ENCODE measurements around the gene DFFB.
"Not testable (repeated sequence)": the region's sequence is repeated elsewhere in the genome, so short reads cannot be mapped to it uniquely, and the experiment has no call there.

DFFB gene, protein sequence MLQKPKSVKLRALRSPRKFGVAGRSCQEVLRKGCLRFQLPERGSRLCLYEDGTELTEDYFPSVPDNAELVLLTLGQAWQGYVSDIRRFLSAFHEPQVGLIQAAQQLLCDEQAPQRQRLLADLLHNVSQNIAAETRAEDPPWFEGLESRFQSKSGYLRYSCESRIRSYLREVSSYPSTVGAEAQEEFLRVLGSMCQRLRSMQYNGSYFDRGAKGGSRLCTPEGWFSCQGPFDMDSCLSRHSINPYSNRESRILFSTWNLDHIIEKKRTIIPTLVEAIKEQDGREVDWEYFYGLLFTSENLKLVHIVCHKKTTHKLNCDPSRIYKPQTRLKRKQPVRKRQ

DNA sequence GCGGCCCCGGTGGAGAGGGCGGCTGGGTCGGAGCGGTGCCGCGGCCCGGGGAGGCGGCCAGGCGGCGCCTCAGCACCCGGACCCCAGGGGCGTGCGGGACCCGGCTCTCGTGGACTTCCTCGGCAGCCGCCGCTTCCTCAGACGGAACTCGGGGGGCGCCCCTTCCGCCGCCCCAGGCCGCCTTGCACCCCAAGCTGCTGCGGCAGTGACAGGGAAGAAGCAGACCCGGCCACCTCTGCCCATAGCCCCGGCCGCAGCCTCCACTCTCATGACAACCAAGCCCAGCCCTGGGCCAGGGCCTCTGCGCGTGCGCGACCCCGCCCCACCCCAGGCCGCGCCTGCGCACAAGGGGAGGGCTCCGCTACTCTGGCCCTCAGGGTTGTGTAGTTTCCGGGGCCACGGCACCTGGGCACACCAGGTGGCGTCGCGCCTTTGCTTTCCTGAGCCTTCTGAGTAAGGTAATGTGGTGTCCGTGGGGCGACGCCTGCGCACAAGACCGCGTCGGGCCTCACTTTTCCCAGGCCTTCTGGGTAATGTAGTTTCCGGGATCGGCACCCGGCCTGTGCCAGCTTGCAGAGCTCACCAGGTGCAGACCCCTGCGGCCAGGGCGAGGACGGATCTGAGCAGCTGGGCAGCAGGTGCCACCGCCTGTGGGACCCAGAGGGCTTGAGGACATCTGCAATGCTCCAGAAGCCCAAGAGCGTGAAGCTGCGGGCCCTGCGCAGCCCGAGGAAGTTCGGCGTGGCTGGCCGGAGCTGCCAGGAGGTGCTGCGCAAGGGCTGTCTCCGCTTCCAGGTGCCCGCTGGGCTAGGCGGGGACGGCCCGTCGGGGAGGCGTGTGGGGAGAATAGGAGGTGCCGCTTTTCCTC lies at the start of gene DFFB, which contains the start of gene CEP104:
Gene DFFB, plus strand, starts transcription at position 554 of the 868 bp plus-strand sequence. Its CDS starts 128 bp downstream, at position 682.
Gene CEP104, minus strand, starts transcription at position 289 of the 868 bp plus-strand sequence. CDS start 4,804 bp downstream, outside the sequence.
- peak; percentile 99 for DNase-seq

DNA sequence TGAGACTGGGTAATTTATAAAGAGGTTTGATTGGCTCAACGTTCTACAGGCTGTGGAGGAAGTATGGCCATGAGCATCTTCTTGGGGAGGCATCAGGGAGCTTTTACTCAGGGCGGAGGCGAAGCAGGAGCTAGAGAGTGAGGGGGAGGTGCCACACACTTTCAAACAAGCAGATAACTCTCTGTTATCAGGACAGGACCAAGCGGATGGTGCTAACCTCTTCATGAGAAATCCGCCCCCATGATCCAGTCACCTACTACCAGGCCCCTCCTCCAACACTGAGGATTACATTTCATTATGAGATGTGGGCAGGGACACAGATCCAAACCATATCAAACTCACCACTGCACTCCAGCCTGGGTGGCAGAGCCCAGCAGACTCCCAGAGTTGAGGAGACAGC lies 49.5 kb upstream of the DFFB start:
- no peak for DNase-seq

DNA sequence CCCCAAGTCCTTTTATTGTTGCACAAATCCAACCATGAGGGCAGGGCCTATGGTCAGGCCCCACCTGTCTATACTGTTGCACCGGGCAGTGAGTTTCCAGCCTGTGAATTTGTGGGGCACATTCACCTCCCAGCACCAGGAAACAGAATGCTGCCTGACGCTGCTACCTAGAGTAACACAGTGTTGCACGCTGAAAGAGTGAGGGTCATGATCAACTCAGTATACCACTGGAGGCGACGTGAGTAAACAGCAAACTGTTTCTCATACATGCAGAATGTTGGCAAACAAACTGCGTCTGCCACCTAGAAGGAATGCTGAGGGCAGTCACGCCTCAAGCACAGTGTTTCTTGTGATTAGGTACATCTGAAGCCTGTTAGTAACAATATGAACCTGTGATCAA lies 47.6 kb upstream of the DFFB start:
- DNase-seq, result no peak

DNA sequence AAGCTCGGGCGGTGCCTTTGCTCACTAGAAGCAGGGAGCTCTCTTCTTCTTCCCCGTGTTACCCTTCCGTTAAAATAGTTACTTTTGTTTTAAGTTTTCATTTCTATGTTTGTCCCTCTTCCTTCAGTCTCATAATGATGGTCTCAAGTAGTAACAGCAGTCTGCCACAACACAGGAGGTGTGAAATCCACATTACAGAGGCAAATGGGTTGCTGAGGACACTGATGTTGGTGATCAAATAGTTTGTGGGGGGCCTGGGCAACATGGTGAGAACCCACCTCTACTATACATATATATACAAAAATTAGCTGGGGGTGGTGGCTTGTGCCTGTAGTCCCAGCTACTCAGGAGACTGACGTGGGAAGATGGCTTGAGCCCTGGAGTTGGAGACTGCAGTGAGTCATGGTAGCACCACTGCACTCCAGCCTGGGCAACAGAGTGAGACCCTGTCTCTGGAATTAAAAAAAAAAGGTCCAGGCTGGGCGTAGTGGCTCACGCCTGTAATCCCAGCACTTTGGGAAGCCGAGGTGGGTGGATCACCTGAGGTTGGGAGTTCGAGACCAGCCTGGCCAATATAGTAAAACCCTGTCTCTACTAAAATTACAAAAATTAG lies 47.0 kb upstream of the DFFB start:
- not testable (repeated sequence) for DNase-seq

DNA sequence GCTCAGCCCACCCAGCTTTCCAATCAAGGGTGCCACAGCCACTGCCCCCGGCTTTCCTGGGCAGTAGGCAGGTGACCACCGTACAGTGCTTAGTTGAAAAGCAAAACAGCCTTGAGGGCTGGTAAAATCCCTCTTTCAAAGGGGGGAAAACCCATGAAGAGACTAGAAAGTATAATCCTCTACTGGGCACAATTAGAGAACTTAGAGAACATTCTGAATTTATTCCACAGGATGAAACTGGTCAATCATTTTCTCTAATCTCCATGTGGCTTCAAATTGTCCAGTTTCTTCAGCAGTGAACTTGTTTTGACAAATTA lies 45.7 kb upstream of the DFFB start:
- no peak for DNase-seq

DNA sequence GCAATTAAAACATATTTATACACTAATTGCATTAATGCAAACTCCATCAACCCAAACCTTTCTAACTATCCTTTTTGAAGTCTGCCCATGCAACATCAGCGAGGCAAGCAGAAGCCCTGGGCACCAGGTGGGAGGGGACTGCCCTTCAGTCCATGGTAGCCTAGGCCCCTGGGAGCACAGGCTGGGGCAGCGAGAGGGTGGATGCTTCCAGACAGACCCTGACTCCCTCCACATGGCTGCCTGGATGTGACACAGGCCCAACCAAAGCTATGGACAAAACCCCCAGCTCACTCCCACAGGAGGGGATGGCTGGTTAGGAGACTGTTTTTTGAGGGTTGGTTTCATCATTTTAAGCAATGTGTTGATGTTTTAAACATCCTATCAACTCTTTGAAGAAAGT lies 43.2 kb upstream of the DFFB start:
- no peak for DNase-seq

DNA sequence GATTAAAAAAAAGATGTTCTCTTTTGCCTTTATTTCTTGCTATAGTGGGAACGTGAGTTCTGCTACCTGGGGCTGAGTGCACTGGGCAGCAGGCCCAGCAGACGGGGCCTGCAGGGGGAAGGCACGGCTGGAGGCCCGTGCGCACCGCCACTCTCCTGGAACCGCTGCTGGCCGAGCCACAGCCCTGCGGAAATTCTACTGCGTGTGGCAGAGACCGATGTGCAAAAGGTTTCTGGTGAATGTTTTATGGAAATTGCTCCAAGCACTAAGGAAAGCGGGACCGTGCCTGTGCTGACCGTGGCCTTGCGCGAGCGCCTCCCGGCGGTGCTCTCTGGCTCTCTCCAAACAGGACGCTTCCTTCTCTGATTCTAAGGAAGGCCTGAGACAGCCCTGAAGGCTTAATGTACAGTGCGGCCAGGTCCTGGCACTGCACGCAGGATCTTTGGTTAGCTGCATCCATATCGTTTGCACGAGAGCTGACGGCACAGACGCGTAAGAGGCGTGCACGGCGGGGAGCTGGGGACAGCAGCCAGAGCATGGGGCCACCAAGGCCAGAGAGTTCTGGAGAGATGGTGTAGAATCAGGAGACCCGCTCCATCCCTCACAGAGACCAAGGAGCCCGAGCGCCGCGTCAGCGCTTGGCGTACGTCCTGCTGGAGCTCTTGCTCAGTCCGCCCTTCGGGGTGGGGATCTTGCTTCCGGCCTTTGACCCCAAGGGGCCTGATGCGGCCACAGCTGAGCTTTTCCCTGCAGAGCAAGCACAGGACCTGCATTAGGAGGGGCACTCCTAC lies 42.3 kb upstream of the DFFB start:
- DNase-seq, result no peak

DNA sequence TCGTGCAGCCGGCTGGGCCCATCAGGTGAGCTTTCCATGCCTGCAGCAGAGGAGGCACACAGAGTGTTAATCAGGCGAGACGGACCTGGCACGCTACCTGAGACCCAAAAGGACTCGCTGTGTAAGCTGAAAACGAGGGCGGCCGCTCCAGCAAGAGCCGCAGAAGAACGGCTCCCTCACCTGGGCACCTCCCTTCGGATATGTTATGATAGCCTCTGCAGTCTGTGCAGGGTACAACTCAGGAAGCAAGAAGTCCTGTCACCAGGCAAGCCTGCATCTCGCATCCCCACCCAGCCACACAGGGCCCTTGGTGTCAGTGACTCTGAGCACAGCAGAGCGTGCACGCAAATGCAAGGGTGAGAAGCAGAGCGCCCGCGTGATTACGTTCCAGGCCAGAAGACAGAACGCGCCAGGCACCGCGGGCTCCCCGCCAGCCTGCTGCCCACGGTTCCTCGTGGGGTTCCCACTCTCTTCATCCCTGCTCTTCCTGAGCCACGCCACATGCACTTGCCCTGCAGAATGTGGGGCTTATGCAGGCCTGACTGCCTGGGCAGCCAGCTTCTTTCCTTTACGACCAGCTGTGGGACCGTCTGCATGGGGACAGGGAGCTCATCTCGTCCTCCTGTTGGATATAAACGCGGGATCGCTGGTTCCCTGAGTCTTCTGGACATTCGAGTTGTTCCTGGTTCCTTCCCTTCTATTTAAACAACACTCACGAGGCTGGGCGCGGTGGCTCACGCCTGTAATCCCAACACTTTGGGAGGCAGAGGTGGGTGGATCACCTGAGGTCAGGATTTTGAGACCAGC lies 40.7 kb upstream of the DFFB start:
- DNase-seq, result no peak

DNA sequence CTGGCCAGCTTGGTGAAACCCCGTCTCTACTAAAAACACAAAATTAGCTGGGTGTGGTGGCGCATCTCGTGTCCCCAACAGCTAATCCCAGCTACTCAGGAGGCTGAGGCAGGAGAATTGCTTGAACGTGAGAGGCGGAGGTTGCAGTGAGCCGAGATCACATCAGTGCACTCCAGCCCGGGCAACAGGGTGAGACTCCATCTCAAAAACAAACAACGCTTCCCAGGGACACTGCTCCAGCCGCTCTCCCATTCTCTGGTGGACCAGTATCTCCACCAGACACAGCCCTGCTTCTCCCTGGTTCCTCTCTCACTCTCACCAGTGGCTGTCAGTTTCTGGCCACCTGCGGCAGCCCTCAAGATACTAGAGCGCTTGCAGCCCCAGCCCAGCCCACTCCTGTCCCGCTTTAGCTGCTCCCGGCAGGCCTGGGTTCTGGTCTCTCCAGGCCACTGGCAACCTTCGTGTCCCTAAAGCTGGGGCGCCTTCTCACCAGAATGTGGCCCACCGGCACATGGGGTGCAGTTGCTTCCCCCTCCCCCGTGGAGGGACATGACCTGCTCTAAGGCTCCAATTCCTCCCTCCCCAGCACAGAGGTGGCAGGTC lies 40.0 kb upstream of the DFFB start:
- no peak for DNase-seq

DNA sequence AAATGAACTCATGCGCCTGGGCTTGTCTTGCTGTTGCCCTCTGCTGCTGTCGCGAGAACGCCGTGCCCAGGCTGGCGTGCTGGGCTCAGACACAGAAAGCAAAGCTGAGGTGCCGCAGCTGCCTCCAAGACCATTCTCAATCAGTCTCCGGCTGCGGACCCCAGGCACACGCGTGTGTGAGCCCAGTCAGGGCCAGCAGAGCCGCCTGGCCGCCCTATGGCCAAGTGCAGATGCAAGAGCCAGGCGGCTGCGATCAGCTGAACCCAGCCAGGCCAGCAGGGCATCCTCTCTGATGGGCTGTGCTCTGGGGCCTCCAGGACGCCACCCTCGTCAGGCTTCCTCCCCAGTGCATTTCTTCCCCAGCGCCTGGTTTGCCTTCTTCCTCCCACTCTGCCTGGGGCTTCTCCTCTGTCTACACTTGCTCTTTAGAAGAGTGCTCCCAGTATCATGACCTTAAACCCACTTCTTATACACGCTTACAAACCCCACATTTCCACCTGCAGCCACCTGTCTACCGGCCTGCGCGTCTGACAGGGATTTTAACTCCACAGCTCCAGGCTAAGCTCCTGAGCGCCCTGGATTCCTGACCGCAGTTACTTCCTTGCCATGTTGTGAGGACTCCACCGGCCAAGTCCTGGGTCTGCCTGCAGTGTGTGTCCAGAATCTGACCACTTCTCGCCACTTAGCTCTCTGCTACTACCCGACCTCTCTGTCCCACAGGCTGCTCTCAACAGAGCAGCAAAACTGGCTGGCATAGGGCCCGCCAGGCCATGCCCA lies 39.3 kb upstream of the DFFB start:
- no peak for DNase-seq

DNA sequence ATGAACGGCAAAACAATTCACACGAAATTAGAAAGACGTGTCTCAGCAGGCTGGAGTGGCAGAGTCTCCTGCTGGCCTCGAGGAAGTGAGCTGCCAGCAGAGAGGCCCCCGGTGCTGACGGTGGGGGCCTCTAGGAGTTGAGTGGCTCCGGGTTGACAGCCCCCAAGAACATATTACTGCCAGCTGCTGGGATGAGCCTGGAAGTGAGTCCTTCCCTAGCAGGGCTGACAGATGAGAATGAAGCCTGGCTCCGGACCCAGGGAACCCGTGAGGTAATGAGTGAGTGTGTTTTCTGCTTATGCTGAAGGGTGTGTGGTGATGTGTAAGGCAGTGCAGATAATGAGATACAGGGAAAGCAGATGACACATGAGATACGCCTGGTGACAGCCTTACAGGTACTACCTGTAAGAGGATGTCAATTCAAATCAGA lies 37.5 kb upstream of the DFFB start:
- DNase-seq, result no peak

DNA sequence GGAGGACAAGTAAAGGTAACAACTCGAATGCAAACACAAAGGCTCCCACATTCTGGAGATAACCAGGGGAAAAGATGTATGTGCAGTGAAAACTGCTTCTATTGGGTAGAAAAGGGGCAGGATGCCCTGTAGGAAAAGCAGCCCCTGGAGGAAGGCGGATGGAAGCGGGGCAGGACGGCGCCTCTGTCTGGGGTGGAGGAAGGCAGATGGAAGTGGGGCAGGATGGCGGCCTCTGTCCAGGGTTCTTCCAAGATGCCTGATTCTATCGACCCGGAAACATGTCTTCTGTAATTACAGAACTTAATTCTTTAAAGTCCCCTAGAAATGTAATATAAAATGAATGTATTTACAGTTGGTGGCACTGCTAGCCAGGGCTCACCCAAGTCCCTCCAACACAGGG lies 37.0 kb upstream of the DFFB start:
- no peak for DNase-seq

DNA sequence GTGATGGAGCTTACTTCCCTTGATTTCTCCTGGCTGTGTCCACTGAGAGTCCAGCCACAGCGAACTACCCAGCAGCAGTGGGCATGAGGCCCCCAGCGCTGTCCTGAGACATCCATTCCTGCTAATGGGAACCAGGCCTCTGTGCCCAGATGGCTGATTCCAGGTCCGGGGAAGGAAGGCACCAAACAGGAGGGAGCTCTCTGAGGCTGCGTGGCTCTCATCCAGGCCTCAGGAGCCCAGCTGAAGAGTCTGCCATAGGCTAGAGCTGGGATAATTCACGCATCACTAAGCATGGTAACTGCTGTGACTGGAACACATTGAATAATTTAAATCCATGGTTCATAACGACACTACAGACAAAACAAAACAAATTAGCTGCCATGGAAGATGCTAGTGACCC lies 36.3 kb upstream of the DFFB start:
- no peak for DNase-seq

DNA sequence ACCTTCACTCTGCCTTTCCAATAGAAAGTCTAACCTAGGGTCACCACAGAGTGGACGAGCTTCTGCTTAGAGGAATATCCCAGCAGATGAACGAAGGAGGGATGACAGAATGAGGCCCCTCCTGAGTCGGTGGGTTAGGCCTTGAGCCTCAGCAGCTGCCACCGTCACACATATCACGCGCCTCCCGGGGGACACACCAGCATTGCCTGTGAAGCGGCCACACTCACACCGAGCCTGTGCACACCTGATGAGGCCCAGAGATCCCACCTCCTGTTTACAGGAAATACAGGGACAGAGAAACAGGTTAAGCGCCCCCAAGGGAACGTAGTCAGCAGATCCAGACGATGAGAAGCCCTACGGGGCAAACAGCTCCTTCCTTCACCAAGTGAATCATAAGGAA lies 35.8 kb upstream of the DFFB start:
- no peak for DNase-seq

DNA sequence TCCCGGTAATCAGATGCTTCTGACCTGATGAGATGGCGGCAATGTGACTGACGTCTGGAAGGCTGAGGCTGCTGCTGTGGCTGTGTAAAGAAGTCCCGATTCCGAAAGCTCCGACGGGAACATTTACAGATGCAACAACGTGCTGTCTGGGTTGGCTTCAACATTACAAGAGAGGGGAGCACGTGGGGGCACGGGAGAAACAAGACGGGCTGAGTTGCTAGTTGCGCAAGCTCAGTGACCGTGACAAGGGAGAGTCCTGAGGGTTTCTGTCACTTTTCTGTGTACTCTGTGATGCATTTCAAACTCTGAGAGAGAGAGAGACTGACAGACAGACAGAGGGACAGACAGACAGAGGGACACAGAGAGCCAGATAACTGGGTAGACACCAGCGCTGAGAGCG lies 35.4 kb upstream of the DFFB start:
- no peak for DNase-seq

DNA sequence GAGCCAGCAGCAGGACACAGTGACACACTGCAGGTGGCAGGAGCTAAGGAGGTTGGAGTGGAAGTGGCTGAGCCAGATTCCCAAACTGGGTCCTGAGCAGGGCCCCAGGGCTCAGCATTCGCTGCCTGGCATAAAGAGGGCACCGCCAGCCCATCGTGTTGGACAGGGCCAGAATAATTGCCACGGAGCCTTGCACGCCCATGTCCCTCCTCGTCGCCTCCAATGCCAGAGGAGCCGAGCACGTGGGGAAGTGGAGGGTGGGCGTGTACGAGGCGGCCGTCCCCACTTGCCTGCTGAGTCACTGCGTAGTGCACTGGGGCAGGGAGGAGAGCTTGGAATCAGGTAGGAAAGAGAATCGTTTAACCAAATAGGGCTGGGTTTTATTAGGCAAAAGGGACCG lies 34.9 kb upstream of the DFFB start:
- DNase-seq, result no peak

DNA sequence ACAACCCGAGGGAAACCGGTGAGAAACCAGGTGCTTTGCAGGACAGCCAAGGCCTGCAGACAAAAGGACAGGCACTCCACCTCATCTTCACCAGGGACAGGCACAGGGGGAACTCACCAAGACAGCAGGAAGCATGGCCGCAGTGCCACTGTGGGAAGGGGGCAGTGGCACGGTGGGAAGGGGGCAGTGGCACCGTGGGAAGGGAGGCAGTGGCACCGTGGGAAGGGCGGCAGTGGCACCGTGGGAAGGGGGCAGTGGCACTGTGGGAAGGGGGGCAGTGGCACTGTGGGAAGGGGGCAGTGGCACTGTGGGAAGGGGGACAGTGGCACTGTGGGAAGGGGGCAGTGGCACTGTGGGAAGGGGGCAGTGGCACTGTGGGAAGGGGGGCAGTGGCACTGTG lies 32.6 kb upstream of the DFFB start:
- DNase-seq, result no peak

DNA sequence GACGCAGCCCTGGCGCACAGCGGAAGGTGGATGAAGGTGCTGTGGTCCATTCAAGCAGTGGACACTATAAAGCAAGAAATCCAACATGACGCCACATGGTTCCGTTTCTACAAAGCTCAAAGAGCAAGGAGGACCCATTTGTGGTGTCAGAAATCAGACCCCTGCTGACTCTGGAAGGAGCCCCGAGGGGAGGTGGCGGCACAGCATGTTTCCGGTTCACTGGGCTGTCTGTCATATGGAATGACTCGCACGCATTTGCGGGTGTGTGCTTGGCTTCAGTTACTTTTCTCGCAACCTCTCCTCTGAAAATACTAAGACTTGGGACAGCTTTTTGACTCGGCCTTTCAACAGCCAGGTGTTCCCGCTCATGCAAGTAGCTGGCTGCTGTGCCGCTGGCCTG lies 31.9 kb upstream of the DFFB start:
- DNase-seq, result no peak

DNA sequence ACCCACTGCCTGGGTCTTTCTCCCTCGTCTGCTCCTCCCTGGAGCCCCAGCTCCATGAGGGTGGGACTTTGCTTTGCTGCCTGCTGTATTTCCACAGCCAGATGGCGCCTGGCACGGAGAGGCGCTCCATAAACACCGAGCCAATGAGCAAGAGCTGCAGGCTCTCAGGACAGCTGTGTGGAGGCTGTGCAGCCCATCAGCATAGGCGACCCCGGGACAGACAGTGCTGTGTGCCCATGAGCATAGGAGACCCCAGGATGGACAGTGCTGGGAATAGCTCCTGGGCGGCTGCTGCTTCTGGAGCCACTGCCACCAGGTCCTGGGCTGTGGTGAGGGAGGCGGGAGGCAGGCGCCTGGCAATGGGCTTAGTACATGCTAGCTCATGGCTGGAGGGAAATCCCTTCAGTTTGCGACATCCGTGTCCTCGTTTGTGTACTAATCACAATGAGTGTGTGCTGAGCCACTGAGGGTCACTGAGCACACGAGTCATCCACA lies 29.4 kb upstream of the DFFB start:
- no peak for DNase-seq

DNA sequence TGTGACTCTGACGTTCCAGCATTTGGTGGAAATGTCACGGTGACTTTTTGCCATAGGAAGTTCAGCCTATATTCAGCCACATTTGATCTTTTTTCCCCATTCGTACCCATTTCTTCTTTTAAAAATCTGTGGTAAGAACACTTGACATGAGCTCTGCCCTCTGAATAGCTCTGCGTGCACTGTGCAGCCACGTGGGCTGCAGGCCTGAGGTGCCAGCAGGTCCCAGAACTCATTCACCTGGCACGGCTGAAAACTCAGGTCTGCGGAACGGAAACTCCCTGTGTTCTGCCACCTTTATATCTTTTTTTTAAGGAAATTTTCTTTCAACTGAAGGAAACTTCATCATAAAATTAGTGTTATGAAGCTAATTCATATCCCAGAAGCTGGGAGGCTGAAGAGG lies 28.9 kb upstream of the DFFB start:
- DNase-seq, result no peak

DNA sequence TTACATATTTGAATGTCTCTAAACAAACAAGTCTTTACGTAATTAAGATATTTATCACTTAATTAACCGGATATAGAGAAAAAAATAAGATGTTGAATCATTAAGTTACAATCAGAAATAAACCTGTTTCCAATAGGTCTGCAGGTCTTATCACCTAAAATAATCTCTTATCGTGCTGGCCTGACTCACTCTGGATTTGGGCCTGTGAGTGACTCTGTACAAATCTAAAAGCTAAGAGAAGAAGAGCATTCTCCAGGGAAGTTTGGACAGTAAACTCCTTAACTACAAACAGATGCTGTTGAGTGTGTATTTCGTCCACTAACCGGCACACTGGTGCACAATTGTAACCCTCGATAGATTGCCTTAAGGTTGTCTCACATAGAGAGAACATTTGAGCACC lies 25.6 kb upstream of the DFFB start:
- no peak for DNase-seq
